ENCODE results near the gene DMKN.
A peak's percentile ranks its signal among the peaks of the same experiment; 100 is the strongest.

The DMKN gene, protein sequence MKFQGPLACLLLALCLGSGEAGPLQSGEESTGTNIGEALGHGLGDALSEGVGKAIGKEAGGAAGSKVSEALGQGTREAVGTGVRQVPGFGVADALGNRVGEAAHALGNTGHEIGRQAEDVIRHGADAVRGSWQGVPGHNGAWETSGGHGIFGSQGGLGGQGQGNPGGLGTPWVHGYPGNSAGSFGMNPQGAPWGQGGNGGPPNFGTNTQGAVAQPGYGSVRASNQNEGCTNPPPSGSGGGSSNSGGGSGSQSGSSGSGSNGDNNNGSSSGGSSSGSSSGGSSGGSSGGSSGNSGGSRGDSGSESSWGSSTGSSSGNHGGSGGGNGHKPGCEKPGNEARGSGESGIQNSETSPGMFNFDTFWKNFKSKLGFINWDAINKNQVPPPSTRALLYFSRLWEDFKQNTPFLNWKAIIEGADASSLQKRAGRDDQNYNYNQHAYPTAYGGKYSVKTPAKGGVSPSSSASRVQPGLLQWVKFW

GRCh38 chr19:35513628-35514281, at the start of gene DMKN:
DMKN (minus strand) TSS chr19:35513649; CDS start chr19:35513475, 174 bp downstream.
- peak; percentile 53 for DNase-seq

- no peak for DNase-seq
Measured at GRCh38 chr19:35562776-35563175, 49.3 kb upstream of the DMKN start.

GRCh38 chr19:35562336-35562735, 48.9 kb upstream of the DMKN start:
- DNase-seq, result peak; percentile 6

DNA sequence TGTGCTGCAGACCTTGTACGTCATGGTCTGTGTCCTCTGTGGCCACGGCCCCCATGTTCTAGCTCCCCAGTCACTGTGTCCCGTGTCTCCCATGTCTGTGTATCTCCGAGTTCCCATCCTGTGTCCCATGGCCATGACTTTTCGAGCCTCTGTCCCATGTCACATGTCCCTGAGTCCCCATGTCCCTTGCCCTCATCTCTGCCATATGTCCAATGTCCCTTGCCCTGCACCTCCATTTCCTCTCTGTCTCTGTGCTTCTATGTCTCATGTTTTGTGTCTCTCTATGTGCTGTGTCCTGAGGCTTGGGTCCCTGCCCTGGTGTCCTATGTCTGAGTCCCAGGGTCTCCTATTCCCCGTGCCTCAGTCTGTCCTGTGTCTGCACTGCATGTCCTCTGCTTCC, 48.0 kb upstream of the DMKN start:
- DNase-seq, result no peak

- DNase-seq, result no peak
Measured at GRCh38 chr19:35560677-35561076, 47.2 kb upstream of the DMKN start.

GRCh38 chr19:35560271-35560670, 46.8 kb upstream of the DMKN start:
- DNase-seq, result no peak

GRCh38 chr19:35559781-35560180, 46.3 kb upstream of the DMKN start:
- no peak for DNase-seq

GRCh38 chr19:35559281-35559659, 45.8 kb upstream of the DMKN start:
- DNase-seq, result peak; percentile 25

DNA sequence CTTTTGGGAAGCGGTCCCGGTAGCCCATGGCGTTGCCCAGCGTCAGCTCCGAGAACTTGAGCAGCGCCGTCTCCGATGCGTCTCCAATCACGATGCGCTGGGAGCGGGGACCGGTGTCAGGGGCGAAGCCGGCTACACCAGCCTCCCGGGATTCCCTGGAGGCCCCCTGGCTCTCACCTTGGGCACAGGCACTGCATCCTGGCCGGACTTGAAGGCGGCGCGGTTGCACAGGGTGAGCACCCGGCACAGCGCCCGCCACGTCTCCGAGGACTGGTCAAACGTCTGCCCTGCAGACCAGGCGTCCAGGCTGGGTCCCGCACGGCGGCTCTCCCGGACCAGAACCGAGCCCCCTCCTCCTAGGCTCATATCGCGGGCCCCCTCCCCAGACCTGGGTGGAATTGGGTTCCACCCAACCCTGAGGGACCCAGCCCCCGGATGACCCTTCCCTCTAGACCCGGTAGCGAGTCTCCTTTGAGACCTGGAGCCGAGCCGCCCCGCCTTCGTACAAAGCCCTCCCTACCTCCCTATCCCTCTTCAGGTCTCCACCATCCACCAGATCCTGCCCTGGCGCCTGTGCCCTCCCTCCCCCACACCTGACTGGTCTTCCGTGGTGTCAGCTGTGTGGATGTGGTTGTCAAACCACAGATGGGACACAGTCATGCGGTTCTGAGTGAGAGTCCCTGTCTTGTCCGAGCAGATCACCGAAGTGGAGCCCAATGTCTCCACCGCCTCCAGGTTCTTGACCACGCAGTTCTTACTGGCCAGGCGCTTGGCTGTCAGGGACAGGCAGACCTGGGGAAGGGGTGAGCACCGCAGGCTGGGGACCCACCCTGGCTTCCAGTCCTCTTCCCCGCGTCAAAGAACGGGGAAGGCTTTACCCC, 45.2 kb upstream of the DMKN start:
- no peak for DNase-seq

- no peak for DNase-seq
Measured at GRCh38 chr19:35557539-35558399, 44.3 kb upstream of the DMKN start.

- DNase-seq, result no peak
Measured at GRCh38 chr19:35556846-35557538, 43.5 kb upstream of the DMKN start.

DNA sequence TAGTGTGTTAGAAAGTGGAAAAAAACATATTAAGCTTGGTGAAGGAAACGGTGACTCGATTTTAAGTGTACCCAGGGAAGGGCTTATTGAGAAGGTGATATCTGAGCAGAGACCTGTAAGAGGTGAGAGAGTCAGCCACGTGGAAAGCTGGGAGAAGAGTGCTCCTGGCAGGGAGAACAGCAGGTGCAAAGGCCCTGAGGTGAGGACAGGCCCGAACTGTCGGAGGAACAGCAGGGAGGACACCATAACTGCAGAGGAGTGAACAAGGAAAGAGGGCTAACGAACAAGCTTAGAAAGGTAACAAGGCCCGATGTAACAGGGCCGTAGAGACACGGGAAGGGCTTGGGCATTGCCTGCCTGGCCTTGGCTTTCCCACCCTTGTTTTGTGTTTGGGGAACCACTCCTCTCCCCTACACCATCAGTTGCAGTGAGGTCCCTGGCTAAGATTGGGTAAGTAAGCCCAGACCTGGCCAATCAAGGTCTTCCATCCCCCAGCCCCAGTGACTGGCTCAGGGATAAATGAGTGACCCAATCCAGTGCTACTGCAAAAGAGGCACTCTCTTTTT, 42.7 kb upstream of the DMKN start:
- no peak for DNase-seq

GRCh38 chr19:35555301-35556005, 42.0 kb upstream of the DMKN start:
- no peak for DNase-seq

- DNase-seq, result no peak
Measured at GRCh38 chr19:35554076-35554475, 40.6 kb upstream of the DMKN start.

- DNase-seq, result no peak
Measured at GRCh38 chr19:35553385-35554000, 40.0 kb upstream of the DMKN start.

DNA sequence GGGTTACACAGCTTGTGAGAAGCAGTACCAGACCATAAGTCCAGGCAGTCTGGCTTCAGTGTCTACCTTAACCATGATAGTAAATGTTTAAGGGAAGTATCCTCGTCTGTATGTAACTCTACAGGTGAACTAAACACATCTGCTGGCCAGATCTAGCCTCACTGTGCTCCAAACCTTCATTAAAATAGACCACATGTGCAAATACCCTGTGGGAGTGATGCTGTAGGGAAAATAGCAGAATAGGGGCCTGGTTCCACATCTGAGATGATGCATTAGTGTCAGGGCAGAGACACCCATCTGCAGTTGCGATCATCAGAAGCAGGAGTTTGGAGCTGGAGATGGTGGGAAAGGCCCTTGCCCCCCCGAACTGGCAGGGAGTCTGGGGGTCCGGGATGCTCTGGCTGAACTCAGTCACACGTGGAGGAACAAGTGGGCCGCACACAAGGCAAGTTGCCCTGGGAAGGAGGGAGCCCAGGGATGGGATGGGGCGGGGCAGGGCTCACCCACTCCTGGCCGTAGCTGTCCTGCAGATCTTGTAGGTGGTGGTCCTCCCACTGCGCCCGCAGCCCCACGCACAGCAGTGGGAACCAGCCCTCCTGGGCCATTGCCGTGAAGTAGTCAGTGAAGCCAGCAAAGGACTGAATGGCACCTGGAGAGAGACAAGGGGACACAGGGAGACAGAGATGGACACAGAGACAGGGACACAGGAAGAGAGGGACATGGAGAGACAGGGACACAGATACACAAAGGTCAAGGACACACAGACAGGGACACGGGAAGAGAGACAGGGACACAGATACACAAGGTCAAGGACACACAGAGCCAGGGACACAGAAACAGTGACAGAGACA, 39.3 kb upstream of the DMKN start:
- no peak for DNase-seq

GRCh38 chr19:35551091-35551810, 37.8 kb upstream of the DMKN start:
- DNase-seq, result no peak

GRCh38 chr19:35549879-35550523, 36.6 kb upstream of the DMKN start:
- no peak for DNase-seq
